ENCODE measurements around the gene INTS7. TPM values are rescaled to one million over a fixed set of nuclear protein-coding genes. Genes with fewer than 3 reads are reported as not detected.

Gene INTS7
- total RNA-seq, 2 experiments from 2014 or later, result 24.7 to 25.9 TPM

GRCh38 chr1:211910113-211910884, 125.1 kb downstream of the INTS7 start:
- Mint-ChIP-seq H3K4me3 (no peak overlapping the region), H3K9me3 (no peaks in the 10 kb centered on the region), H3K36me3 (ENCODE audit: low read depth) (no peaks in the 10 kb centered on the region), H3K27me3 (ENCODE audit: low read depth) (peaks cover 8% of the 10 kb centered on the region), H3K27ac (no peak overlapping the region), H3K4me1 (ENCODE audit: low read depth) (no peaks in the 10 kb centered on the region)
- CTCF ChIA-PET, result interaction anchor here (0.5 to 0.9 kb wide), 2 partner anchors 15 to 121 kb away, joined by 3 to 7 read pairs; no protein-coding TSS in a partner anchor
- DNase-seq, result no peak
- intact Hi-C loops (cut with micrococcal nuclease), result no loop called here

GRCh38 chr1:211909395-211909794, 126.0 kb downstream of the INTS7 start:
- no peak overlapping the region for H3K27ac Mint-ChIP-seq
- H3K4me1 Mint-ChIP-seq (ENCODE audit: low read depth), result no peaks in the 10 kb centered on the region
- no peak for DNase-seq
- H3K27me3 Mint-ChIP-seq (ENCODE audit: low read depth), result peaks cover 8% of the 10 kb centered on the region
- intact Hi-C loops (cut with micrococcal nuclease), result no loop called here
- H3K36me3 Mint-ChIP-seq (ENCODE audit: low read depth), result no peaks in the 10 kb centered on the region
- no peaks in the 10 kb centered on the region for H3K9me3 Mint-ChIP-seq
- CTCF ChIA-PET, result interaction anchor here (0.9 kb wide), 1 partner anchor 16 kb away, joined by 3 read pairs; no protein-coding TSS in a partner anchor
- no peak overlapping the region for H3K4me3 Mint-ChIP-seq

GRCh38 chr1:211908951-211909350, 126.4 kb downstream of the INTS7 start:
- no peaks in the 10 kb centered on the region for H3K9me3 Mint-ChIP-seq
- H3K36me3 Mint-ChIP-seq (ENCODE audit: low read depth), result no peaks in the 10 kb centered on the region
- intact Hi-C loops (cut with micrococcal nuclease), result no loop called here
- H3K27me3 Mint-ChIP-seq (ENCODE audit: low read depth), result peaks cover 8% of the 10 kb centered on the region
- CTCF ChIA-PET, result no interaction called here
- H3K4me1 Mint-ChIP-seq (ENCODE audit: low read depth), result no peaks in the 10 kb centered on the region
- no peak overlapping the region for H3K27ac Mint-ChIP-seq
- H3K4me3 Mint-ChIP-seq, result no peak overlapping the region
- no peak for DNase-seq

- no peak for DNase-seq
- Mint-ChIP-seq H3K9me3 (no peaks in the 10 kb centered on the region), H3K27me3 (ENCODE audit: low read depth) (peaks cover 8% of the 10 kb centered on the region), H3K27ac (no peak overlapping the region), H3K4me3 (no peak overlapping the region), H3K4me1 (ENCODE audit: low read depth) (no peaks in the 10 kb centered on the region), H3K36me3 (ENCODE audit: low read depth) (no peaks in the 10 kb centered on the region)
- intact Hi-C loops (cut with micrococcal nuclease), result no loop called here
- CTCF ChIA-PET, result no interaction called here
Observed at GRCh38 chr1:211908453-211908852, 126.9 kb downstream of the INTS7 start.

- Mint-ChIP-seq H3K4me1 (ENCODE audit: low read depth) (no peaks in the 10 kb centered on the region), H3K36me3 (ENCODE audit: low read depth) (no peaks in the 10 kb centered on the region), H3K27ac (no peak overlapping the region), H3K9me3 (peaks cover 5% of the 10 kb centered on the region), H3K27me3 (ENCODE audit: low read depth) (no peaks in the 10 kb centered on the region), H3K4me3 (no peak overlapping the region)
- no peak for DNase-seq
- intact Hi-C loops (cut with micrococcal nuclease), result no loop called here
- CTCF ChIA-PET, result no interaction called here
Observed at GRCh38 chr1:211903490-211904245, 131.7 kb downstream of the INTS7 start.

GRCh38 chr1:211902624-211903291, 132.6 kb downstream of the INTS7 start:
- Mint-ChIP-seq H3K27me3 (ENCODE audit: low read depth) (no peaks in the 10 kb centered on the region), H3K4me3 (no peak overlapping the region), H3K36me3 (ENCODE audit: low read depth) (no peaks in the 10 kb centered on the region), H3K27ac (no peak overlapping the region), H3K4me1 (ENCODE audit: low read depth) (no peaks in the 10 kb centered on the region), H3K9me3 (peaks cover 5% of the 10 kb centered on the region)
- no peak for DNase-seq
- intact Hi-C loops (cut with micrococcal nuclease), result no loop called here
- CTCF ChIA-PET, result interaction anchor here (0.6 kb wide), 1 partner anchor 21 kb away, joined by 3 read pairs; no protein-coding TSS in a partner anchor

- H3K27me3 Mint-ChIP-seq (ENCODE audit: low read depth), result no peaks in the 10 kb centered on the region
- H3K4me1 Mint-ChIP-seq (ENCODE audit: low read depth), result no peaks in the 10 kb centered on the region
- H3K4me3 Mint-ChIP-seq, result no peak overlapping the region
- intact Hi-C loops (cut with micrococcal nuclease), result no loop called here
- DNase-seq, result no peak
- no peak overlapping the region for H3K27ac Mint-ChIP-seq
- peaks cover 5% of the 10 kb centered on the region for H3K9me3 Mint-ChIP-seq
- CTCF ChIA-PET, result interaction anchor here (0.6 kb wide), 1 partner anchor 544 kb away, joined by 3 read pairs; no protein-coding TSS in a partner anchor
- H3K36me3 Mint-ChIP-seq (ENCODE audit: low read depth), result no peaks in the 10 kb centered on the region
Observed at GRCh38 chr1:211901945-211902344, 133.4 kb downstream of the INTS7 start.

- no peak overlapping the region for H3K27ac Mint-ChIP-seq
- CTCF ChIA-PET, result no interaction called here
- H3K4me1 Mint-ChIP-seq (ENCODE audit: low read depth), result no peaks in the 10 kb centered on the region
- H3K9me3 Mint-ChIP-seq, result peaks cover 5% of the 10 kb centered on the region
- H3K36me3 Mint-ChIP-seq (ENCODE audit: low read depth), result no peaks in the 10 kb centered on the region
- H3K27me3 Mint-ChIP-seq (ENCODE audit: low read depth), result no peaks in the 10 kb centered on the region
- intact Hi-C loops (cut with micrococcal nuclease), result no loop called here
- no peak for DNase-seq
- no peak overlapping the region for H3K4me3 Mint-ChIP-seq
Observed at GRCh38 chr1:211900441-211900840, 134.9 kb downstream of the INTS7 start.

GRCh38 chr1:211896958-211897357, 138.4 kb downstream of the INTS7 start:
- H3K9me3 Mint-ChIP-seq, result peaks cover under 1% of the 10 kb centered on the region
- CTCF ChIA-PET, result no interaction called here
- no peaks in the 10 kb centered on the region for H3K4me1 Mint-ChIP-seq (ENCODE audit: low read depth)
- H3K36me3 Mint-ChIP-seq (ENCODE audit: low read depth), result no peaks in the 10 kb centered on the region
- no peak overlapping the region for H3K27ac Mint-ChIP-seq
- no peaks in the 10 kb centered on the region for H3K27me3 Mint-ChIP-seq (ENCODE audit: low read depth)
- no peak for DNase-seq
- intact Hi-C loops (cut with micrococcal nuclease), result no loop called here
- no peak overlapping the region for H3K4me3 Mint-ChIP-seq

GRCh38 chr1:211895126-211895759, 140.1 kb downstream of the INTS7 start:
- CTCF ChIA-PET, result interaction anchor here (1.2 kb wide), 1 partner anchor 193 kb away, joined by 3 read pairs; no protein-coding TSS in a partner anchor
- intact Hi-C loops (cut with micrococcal nuclease), result no loop called here

GRCh38 chr1:211894312-211894711, 141.0 kb downstream of the INTS7 start:
- no peaks in the 10 kb centered on the region for H3K27me3 Mint-ChIP-seq (ENCODE audit: low read depth)
- CTCF ChIA-PET, result interaction anchor here (0.6 kb wide), 1 partner anchor 294 kb away, joined by 3 read pairs; no protein-coding TSS in a partner anchor
- no peaks in the 10 kb centered on the region for H3K36me3 Mint-ChIP-seq (ENCODE audit: low read depth)
- H3K27ac Mint-ChIP-seq, result no peak overlapping the region
- H3K9me3 Mint-ChIP-seq, result peaks cover 3% of the 10 kb centered on the region
- no peaks in the 10 kb centered on the region for H3K4me1 Mint-ChIP-seq (ENCODE audit: low read depth)
- DNase-seq, result no peak
- no peak overlapping the region for H3K4me3 Mint-ChIP-seq
- intact Hi-C loops (cut with micrococcal nuclease), result no loop called here

More at GRCh38 chr1:211895126-211895759, 140.1 kb downstream of the INTS7 start:
- no peaks in the 10 kb centered on the region for H3K9me3 Mint-ChIP-seq
- H3K27ac Mint-ChIP-seq, result no peak overlapping the region
- no peaks in the 10 kb centered on the region for H3K4me1 Mint-ChIP-seq (ENCODE audit: low read depth)
- no peaks in the 10 kb centered on the region for H3K27me3 Mint-ChIP-seq (ENCODE audit: low read depth)
- no peaks in the 10 kb centered on the region for H3K36me3 Mint-ChIP-seq (ENCODE audit: low read depth)
- H3K4me3 Mint-ChIP-seq, result no peak overlapping the region
- no peak for DNase-seq

- Mint-ChIP-seq H3K9me3 (peaks cover 3% of the 10 kb centered on the region), H3K4me3 (no peak overlapping the region), H3K27me3 (ENCODE audit: low read depth) (no peaks in the 10 kb centered on the region), H3K27ac (no peak overlapping the region), H3K36me3 (ENCODE audit: low read depth) (no peaks in the 10 kb centered on the region), H3K4me1 (ENCODE audit: low read depth) (no peaks in the 10 kb centered on the region)
- CTCF ChIA-PET, result no interaction called here
- intact Hi-C loops (cut with micrococcal nuclease), result no loop called here
- no peak for DNase-seq
Observed at GRCh38 chr1:211893260-211893659, 142.1 kb downstream of the INTS7 start.
